ENCODE measurements around the gene P3H1.
"Not testable (repeated sequence)": the region's sequence is repeated elsewhere in the genome, so short reads cannot be mapped to it uniquely, and the experiment has no call there.

Gene P3H1

DNA sequence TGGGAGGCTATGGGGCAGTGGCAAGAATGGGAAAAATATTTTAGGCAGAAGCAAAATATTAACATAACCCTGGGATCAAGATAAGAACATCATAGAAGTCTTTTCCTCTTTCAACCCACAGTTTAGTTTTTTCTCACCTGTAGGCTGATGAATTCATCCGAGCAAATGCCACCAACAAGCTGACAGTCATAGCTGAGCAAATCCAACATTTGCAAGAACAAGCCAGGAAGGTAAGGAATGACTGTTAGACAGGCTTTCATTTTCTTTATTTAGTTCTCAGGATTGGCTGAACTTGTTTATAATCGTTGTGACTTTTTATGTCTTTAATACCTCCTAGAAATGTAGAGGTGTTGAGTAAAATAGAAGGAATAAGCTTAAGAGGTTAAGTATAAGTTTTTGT, 6.6 kb upstream of the P3H1 start:
- DNase-seq (ENCODE audit: low read depth in 2 of 2), result no peak

DNA sequence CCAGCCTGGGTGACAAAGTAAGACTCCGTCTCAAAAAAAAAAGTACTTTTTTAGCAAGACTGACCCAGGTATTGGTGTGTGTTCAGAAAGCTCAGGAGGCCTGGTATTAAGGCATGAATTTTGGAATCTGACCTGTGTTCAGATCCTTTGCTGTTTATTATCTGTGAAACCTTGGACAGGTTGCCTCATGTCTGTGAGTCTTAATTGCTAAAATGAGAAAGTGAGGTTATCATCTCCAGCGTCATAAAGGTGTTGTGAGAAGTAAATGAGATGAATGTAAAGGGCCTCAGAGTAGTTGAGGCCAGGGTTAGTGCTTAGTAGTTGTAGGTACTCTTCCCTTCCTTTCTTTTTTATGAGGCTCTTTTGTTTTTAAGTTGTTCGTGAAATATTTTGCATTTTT, 3.0 kb upstream of the P3H1 start:
- DNase-seq (ENCODE audit: low read depth in 2 of 2), result no peak

DNA sequence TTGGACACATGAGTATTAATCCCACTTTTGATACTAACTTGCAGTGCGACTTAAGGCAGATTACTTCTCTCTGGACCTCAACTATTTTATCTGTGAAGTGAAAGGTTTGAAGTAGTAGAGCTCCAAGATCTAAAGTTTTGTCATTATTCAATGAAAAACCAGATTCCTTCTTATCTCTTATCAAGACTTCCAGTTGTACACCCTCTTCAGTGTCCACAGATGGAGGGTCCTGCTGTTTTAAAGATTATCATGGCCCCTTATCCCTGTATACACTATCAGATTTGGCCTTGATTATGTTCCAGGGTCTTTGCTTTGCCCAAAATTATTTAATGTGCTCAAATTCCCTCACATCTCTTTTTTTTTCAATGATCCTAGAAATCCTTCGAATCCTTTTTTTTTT, 1.3 kb upstream of the P3H1 start:
- DNase-seq (ENCODE audit: low read depth in 2 of 2), result no peak

DNA sequence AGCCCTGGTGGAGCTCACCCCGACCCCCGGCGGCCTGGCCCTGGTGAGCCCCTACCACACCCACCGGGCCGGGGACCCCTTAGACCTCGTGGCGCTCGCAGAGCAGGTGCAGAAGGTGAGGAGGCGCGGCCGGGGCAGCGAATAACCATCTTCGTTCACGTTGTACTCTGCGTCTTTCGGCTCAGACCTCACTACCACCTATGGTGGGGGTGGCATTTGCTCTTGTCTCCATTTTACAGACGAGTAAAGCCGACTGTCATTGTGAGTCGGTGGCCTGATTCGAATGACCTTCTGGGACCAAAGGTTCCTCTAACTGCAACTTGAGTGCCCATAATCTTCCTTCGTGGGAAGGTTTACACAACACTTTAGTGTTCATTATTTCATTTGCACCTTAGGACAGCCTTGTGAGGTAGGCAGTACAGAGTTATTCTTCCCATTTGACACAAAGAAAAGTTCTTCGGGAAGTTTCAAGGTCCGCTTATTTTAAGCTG, 727 bp upstream of the P3H1 start:
- DNase-seq (ENCODE audit: low read depth in 2 of 2), result no peak

DNA sequence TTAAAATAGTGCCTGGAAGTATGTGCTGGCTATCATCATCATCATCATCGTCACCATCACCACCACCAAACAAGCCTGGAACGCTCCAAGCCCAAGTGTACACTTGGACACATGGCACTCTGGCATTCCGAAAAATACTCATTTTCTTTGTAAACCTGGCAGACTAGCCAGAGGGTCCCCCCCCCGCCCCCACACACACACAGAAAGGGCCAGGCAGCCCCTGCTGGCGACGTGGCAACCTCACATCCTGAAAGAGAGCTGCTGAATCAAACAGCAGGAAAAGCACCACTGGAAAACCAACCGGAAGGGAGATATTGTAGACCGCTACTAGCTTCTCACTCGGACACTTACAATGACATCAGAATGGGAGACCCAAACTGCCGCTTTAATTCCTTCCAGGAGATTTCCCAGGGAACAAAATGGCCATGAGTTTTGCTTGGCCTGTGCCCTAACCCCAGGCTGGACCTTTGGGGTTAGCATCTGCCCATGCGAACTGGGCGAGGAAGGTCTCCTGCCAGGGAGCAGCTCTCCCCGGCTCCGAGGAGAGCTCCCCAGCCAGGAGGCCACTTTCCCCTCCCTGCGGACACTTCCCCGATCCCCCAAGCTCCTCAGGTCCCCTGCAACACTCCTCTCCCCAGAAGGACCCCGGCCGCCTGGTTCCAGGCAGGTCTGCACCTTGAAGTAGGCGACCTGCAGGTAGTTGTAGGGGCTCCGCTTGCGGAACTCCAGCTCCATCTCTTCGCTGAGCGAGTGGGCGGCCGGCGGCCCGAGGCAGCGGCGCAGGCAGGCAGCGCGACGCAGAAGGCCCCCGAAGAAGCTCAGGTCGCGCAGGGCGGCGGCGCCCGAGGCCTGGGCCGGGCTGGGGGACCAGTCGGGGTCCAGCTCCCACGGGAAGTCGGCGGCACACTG, 742 bp downstream of the P3H1 start:
- peak; percentile 16 to 31 for DNase-seq (ENCODE audit: low read depth in 2 of 2)

GRCh38 chr1:42765269-42765668, 1.6 kb downstream of the P3H1 start:
- no peak for DNase-seq (ENCODE audit: low read depth in 2 of 2)

DNA sequence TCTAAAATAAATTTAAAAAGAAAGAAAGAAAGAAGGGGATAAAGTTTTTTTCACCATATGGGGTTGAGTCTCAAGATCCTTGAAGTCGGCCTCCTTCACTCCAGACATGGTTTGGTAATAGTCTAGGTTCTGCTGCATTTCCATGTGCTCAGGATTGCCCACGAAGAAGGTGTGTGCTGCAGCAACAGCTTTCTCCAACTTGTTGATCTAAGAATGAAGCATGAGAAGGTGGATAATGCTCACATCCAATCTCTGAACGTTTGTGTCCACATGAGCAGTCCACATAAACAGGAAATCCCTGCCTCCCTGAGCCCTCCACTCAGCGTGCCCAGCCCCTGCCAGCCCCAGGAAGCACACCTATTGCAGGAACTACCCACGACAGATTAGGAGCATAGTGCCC, 4.6 kb downstream of the P3H1 start:
- no peak for DNase-seq (ENCODE audit: low read depth in 2 of 2)

GRCh38 chr1:42761567-42761966, 5.3 kb downstream of the P3H1 start:
- no peak for DNase-seq (ENCODE audit: low read depth in 2 of 2)

GRCh38 chr1:42759114-42759513, 7.7 kb downstream of the P3H1 start:
- no peak for DNase-seq (ENCODE audit: low read depth in 2 of 2)

DNA sequence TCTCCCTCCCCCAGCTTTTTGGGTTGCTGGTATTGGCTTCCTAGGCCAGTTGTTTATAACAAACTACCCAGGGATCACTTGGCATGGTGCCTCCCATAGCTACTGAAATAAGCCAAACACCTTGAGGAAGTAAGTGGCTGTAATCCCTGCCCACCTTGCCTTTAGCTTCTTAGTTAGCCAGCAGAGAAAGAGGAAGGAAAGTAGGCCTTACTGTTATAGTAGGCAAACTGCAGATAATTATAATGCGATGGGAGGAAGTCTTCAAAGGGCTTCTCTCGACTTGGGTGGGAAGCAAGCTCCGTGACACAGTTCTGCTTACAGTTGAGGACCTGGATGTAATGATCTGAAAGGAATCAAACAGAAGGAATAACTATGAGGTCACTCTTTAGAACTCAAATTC, 8.2 kb downstream of the P3H1 start:
- no peak for DNase-seq (ENCODE audit: low read depth in 2 of 2)

GRCh38 chr1:42757892-42758275, 8.9 kb downstream of the P3H1 start:
- DNase-seq (ENCODE audit: low read depth in 2 of 2), result no peak

DNA sequence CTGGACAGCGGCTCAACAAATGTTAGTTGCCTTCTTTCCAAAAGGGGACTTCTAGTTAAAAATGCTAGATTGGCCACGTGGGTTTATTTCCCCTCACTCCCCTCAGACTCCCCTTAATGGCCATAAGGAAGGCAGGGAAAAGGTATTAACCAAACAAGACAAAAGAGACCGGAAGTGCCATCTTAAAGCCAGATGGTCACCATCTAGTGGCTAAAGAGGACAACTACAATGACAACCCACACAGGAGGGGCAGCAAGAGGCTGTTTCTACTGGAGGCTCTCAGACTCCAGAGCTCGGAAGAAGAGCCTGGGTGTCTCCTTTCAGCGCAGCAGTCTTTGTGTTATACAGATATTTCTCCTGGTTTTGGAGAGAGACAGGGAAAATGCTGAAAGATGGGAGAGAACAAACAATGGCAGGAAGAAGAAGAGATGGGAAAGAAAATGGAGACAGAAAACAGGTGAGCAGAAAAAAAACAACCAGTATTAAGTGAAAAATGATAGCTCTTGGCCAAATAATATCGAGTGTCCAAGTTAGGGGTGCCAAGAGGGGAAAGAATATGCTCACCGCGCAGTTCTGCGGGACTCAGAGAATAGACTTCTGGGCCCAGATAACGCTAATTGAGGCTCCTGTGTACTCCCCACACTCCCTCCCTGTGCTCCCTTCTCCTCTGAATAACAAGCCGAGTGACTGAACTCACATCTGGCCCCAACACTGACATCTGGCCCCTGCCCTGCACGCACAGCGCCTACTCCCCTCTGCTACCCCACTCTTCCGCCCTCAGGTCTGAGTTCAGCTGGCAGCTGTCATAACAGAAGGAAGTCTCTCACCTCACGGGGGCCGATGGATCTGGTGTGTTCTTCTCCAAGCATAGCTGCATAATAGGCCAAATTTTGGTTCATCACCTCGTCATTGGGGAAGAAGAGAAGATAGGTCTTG, 9.6 kb downstream of the P3H1 start:
- DNase-seq (ENCODE audit: low read depth in 2 of 2), result no peak

DNA sequence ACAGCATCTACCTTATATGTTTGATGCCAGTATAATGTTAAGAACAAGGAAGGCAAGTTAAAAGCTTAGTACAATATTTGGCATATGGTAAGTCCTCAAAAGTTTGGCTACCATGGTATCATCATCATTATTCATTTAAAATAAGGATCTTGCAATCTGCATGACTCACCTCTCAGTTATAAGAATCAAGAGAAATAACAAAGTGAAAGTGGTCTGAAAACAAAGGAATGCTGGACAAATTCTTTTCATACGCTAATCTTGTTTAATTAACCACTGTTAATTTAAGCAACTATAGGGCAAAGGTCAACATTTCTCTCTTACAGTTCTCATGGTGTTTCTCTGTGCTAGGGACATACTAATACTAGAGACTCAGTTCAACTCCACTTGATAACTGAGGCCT, 13.8 kb downstream of the P3H1 start:
- DNase-seq (ENCODE audit: low read depth in 2 of 2), result no peak

DNA sequence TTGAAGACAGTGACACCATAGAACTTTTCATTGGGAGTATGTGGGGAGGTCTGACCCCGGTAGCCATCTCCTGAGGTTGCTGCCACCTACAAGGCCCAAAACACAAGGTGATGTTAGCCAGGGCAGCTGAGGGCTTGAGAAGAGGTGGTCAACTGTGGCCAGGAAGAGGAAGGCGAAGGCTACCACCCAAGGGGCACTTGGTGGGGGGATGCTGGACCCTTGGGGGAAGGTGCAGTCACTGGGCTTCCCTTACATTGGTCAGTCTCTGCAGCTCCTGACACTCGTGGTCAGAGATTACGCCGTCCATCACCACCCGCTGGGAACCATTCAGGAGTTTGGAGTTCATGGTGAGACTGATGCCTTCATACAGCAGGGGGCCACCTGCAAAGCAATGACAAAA, 14.5 kb downstream of the P3H1 start:
- no peak for DNase-seq (ENCODE audit: low read depth in 2 of 2)

DNA sequence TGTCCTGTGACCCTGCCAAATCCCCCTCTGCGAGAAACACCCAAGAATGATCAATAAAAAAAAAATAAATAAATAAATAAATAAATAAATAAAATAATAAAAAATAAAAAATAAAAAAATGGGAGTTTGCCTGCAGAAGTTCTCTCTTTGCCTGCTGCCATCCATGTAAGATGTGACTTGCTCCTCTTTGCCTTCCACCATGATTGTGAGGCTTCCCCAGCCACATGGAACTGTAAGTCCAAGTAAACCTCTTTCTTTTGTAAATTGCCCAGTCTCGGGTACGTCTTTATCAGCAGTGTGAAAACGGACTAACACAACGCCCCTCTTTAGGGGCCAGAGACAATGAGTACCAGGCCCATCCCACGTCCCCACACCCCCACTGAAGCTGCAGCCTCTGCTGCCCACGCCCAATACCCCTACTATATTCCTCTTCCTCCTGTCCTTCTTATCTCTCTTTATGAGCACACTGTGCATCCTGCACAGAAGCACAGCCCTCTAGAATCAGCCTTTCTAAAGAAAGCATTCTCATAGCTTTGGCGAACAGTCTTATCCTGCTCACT, 15.2 kb downstream of the P3H1 start:
- DNase-seq (ENCODE audit: low read depth in 2 of 2), result not testable (repeated sequence)

- DNase-seq (ENCODE audit: low read depth in 2 of 2), result no peak
Observed at GRCh38 chr1:42750041-42750440, 16.8 kb downstream of the P3H1 start.

DNA sequence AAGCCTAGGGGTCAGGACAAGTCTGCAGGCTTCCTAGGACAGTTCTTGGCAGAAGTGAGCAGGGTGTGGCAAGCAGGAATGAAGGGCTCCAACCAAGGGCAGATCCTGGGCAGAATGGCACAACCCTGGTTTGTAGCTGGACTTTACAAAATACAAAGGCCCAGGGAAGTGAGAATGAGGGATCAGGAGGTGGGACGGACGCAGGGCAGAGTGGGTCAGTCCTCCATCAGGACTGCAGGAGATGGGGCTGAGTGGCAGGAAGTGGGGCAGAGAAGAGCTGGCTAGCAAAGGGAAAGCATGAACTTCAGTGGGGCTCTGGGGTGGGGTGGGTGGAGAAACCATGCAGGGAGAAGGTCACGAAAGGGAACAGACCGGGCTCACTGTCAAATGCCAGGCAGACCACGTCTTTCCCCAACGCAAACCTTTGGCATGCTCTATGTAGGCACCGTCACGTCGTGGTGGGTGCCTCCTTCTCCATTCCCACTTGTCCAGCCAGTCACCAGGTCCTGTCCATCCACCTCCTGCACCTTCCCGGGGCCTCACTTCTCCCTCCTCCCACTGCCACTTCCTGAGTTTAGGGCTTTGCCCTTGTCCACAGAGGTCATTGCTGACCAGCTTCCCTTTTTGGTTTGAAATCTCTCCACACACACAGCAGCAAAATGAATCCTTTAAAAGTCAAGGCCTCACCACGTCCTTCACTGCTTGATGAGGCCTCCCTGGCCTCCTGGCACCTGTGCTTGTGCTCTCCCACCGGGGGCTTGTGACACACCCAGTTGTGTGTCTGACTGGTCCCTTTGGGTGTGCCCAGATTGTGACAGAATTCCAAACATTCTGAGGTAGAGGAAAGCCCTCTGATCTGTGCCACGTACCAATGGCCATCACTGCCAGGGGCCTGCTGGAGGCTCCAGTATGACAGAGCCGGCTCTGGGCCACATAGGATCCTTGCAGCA, 18.1 kb downstream of the P3H1 start:
- no peak for DNase-seq (ENCODE audit: low read depth in 2 of 2)

GRCh38 chr1:42748021-42748420, 18.8 kb downstream of the P3H1 start:
- no peak for DNase-seq (ENCODE audit: low read depth in 2 of 2)

GRCh38 chr1:42747125-42747524, 19.7 kb downstream of the P3H1 start:
- DNase-seq (ENCODE audit: low read depth in 2 of 2), result peak; percentile 30 to 31

DNA sequence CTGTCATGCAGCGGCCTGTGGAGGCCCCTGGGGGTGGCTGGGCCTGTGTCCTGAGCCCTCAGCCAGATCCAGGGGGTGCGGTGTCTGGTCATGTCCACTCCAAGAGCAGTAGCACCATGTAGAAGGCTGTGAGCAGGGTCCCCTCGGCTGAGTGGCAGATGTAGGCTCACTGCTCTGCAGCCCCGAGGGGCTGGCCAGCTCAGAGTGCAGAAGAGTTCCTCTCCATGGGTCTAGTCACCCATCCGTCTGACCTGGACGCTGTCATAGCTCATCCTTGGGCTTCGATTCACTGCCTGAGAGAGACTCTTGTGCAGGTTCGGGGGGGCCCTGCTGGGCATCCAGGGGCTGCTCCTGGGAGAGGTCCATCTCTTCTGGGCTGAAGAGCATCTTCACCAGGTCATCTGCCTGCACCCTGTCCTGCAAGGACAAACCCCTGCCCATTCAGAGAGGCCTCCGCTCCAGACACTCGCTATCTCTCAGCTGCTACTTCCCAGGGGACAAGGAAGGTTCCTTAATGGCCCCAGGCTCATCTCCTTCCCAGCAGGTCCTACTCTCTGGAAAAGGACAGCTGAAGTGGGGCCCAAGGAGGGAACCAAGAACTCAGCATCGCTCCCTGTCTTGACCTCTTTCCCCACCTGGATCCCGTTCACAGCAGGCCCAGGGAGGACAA, 20.3 kb downstream of the P3H1 start:
- DNase-seq (ENCODE audit: low read depth in 2 of 2), result no peak

DNA sequence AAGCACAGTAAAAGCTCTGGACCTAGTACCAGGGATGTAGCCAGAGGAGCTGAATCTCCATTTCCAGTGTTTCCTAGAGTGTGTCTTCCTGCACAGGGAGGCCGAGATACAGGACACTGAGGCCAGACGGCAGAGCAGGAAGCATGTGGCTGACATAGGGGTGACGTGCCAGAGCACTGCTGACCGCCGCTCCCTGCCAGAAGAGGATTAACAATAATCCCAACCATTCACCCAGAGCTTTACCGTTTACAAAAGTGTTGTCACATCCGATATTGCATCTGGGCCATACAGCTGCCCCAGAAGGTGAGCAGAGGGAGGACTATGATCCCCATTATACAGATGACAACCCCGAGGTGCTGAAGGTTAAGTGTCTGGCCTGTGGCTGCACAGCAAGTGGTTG, 21.0 kb downstream of the P3H1 start:
- DNase-seq (ENCODE audit: low read depth in 2 of 2), result no peak
